Activated CD4-positive, CD25-positive, alpha-beta regulatory T cell (primary cell): ENCODE measurements around the gene FAM124A.

Experiments used
- DNase-seq, 4 experiments: peaks; one replicate each; lab custom pipeline; 2025; lab: John Stamatoyannopoulos, UW

FAM124A gene

GRCh38 chr13:51243227-51243626 is 21.0 kb downstream of the FAM124A start:
- DNase-seq = no peak

- DNase-seq = no peak
Observed at GRCh38 chr13:51243832-51244231, 21.6 kb downstream of the FAM124A start.

- DNase-seq = no peak
Observed at GRCh38 chr13:51244637-51245405, 22.6 kb downstream of the FAM124A start.

GRCh38 chr13:51245583-51245982 is 23.4 kb downstream of the FAM124A start:
- DNase-seq = no peak

GRCh38 chr13:51246025-51246417 is 23.8 kb downstream of the FAM124A start:
- no peak for DNase-seq

- DNase-seq = no peak
Observed at GRCh38 chr13:51246418-51247277, 24.4 kb downstream of the FAM124A start.

GRCh38 chr13:51249255-51249654 is 27.1 kb downstream of the FAM124A start:
- no peak for DNase-seq

- no peak for DNase-seq
Observed at GRCh38 chr13:51249770-51250741, 27.9 kb downstream of the FAM124A start.

GRCh38 chr13:51251480-51251879 is 29.3 kb downstream of the FAM124A start:
- no peak for DNase-seq

- DNase-seq = no peak
Observed at GRCh38 chr13:51252954-51253532, 30.8 kb downstream of the FAM124A start.

- DNase-seq = no peak
Observed at GRCh38 chr13:51255556-51255955, 33.4 kb downstream of the FAM124A start.

- DNase-seq = no peak
Observed at GRCh38 chr13:51257187-51257586, 35.0 kb downstream of the FAM124A start.

GRCh38 chr13:51258612-51259548 is 36.7 kb downstream of the FAM124A start:
- DNase-seq = no peak

- DNase-seq = no peak
Observed at GRCh38 chr13:51260154-51260553, 38.0 kb downstream of the FAM124A start.

- DNase-seq = no peak
Observed at GRCh38 chr13:51261610-51262249, 39.5 kb downstream of the FAM124A start.

- no peak for DNase-seq
Observed at GRCh38 chr13:51262501-51263211, 40.5 kb downstream of the FAM124A start.

GRCh38 chr13:51266642-51267041 is 44.4 kb downstream of the FAM124A start:
- no peak for DNase-seq

GRCh38 chr13:51267622-51268021 is 45.4 kb downstream of the FAM124A start:
- DNase-seq = no peak

GRCh38 chr13:51269039-51269438 is 46.8 kb downstream of the FAM124A start:
- no peak for DNase-seq
